Bronchial epithelial cell (primary cell): ENCODE data around the gene ETNK2. TPM values are rescaled to one million over a fixed set of nuclear protein-coding genes. Genes with fewer than 3 reads are reported as not detected.
A peak's percentile ranks its signal among the peaks of the same experiment; 100 is the strongest.

Experiments
- DNase-seq: peaks from one replicate; pipeline ENCODE4 v3.0.0-alpha.2; 2010; ENCODE audit warnings: low read depth
- FAIRE-seq: peaks from 2 replicates; lab custom pipeline; 2011; peaks lifted over from hg19 to GRCh38; lab: Jason Lieb, UNC
- H3K27me3 ChIP-seq: 2 replicates; pipeline ENCODE4 v1.5.1; 2011; ENCODE audit warnings: low read length; ENCODE audit not compliant: control insufficient read depth, insufficient read depth
- H3K36me3 ChIP-seq: 2 replicates; pipeline ENCODE4 v1.5.1; 2011; ENCODE audit warnings: low read length; ENCODE audit not compliant: control insufficient read depth, insufficient read depth
- H3K4me3 ChIP-seq: 2 replicates; pipeline ENCODE4 v1.5.1; 2011; ENCODE audit warnings: mild to moderate bottlenecking, low read depth, low read length, control low read depth
- total RNA-seq: library from RNA; depleted of rRNA; stranded (reverse); fragments of >200 nt; gene quantifications from 2 replicates; pipeline ENCODE4 v1.2.1, GENCODE V29; 2014
- TF ChIP-seq, protein P1 (sequence below): IDR thresholded peaks from 2 replicates; pipeline ENCODE4 v1.5.1; 2011; ENCODE audit warnings: mild to moderate bottlenecking, moderate library complexity, low read length, control low read depth, inconsistent platforms; ENCODE audit not compliant: insufficient read depth, severe bottlenecking

The ETNK2 gene
- total RNA-seq, 1 donor from 2014 or later, result 58.7 TPM

GRCh38 chr1:204115116-204115515 lies 36.7 kb downstream of the ETNK2 start:
- TF ChIP-seq, protein P1, sequence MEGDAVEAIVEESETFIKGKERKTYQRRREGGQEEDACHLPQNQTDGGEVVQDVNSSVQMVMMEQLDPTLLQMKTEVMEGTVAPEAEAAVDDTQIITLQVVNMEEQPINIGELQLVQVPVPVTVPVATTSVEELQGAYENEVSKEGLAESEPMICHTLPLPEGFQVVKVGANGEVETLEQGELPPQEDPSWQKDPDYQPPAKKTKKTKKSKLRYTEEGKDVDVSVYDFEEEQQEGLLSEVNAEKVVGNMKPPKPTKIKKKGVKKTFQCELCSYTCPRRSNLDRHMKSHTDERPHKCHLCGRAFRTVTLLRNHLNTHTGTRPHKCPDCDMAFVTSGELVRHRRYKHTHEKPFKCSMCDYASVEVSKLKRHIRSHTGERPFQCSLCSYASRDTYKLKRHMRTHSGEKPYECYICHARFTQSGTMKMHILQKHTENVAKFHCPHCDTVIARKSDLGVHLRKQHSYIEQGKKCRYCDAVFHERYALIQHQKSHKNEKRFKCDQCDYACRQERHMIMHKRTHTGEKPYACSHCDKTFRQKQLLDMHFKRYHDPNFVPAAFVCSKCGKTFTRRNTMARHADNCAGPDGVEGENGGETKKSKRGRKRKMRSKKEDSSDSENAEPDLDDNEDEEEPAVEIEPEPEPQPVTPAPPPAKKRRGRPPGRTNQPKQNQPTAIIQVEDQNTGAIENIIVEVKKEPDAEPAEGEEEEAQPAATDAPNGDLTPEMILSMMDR, result no peak
- Histone ChIP-seq H3K4me3 (no peak overlapping the region), H3K36me3 (peaks cover 13% of the 10 kb centered on the region), H3K27me3 (no peaks in the 10 kb centered on the region)
- FAIRE-seq (no peak), DNase-seq (no peak)

GRCh38 chr1:204114606-204115005 lies 37.2 kb downstream of the ETNK2 start:
- FAIRE-seq (no peak), DNase-seq (no peak)
- peaks cover 13% of the 10 kb centered on the region for H3K36me3 ChIP-seq
- H3K4me3 ChIP-seq, result no peak overlapping the region
- H3K27me3 ChIP-seq, result no peaks in the 10 kb centered on the region
- TF ChIP-seq, protein P1, result no peak

DNA sequence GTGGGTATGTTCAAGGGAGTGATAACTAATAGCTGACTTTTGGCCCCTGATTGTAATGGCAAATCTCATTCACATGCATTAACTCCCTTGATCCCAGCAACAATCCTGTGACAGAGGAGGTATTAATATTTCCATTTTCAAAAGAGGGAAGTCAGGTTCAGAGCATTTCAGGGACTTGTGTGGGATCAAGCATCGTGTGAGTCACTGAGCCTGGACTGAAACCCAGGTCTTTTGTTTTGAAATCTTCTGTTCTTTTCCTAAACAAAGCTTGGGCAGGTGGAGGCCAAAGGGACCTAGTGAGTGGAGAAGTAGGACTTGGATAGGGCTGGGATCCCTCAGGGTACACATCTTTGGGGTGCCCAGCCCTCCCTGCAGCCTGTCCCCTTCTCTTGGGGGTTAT lies 37.9 kb downstream of the ETNK2 start:
- Histone ChIP-seq H3K4me3 (no peak overlapping the region), H3K27me3 (no peaks in the 10 kb centered on the region), H3K36me3 (peaks cover 12% of the 10 kb centered on the region)
- peak; percentile 20 for DNase-seq
- no peak for FAIRE-seq
- TF ChIP-seq, protein P1, result no peak

GRCh38 chr1:204112876-204113730 lies 38.7 kb downstream of the ETNK2 start:
- peaks cover 12% of the 10 kb centered on the region for H3K36me3 ChIP-seq

DNA sequence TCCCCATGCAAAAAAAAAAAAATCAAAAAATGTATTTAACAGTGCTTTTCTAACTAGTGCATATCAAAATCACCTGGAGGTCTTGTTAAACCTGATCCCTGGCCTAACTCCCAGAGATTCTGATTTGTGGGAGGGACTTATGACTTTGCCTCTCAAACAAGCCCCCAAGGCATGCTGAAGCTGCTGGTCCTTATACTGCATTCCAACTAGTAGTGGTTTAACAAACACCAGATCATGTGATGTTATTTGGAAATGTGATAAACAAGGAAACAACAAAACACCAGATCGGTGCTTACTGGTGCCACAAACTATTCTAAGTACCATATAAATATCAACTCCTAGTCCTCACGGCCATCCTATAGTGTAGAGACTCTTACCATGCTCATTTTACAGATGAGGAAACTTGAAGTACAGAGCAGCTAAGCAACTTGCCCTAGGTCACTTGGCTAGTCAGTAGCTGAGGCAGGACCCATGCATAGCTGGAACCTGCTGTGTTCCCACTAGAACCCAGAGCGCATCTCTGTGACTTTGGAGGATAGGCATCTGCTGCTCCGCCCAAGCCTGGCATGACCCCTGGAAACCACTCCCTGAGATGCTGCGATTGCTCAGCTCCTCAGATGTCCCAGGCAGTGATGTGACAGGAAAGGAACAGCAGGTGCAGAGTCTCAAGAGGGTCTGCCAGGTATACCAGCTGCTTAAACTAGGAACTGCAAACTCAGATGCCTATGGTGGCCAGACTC lies 40.8 kb downstream of the ETNK2 start:
- Histone ChIP-seq H3K27me3 (no peaks in the 10 kb centered on the region), H3K36me3 (peaks cover 2% of the 10 kb centered on the region), H3K4me3 (no peak overlapping the region)
- TF ChIP-seq, protein P1, result no peak
- FAIRE-seq, result no peak
- no peak for DNase-seq

More at GRCh38 chr1:204112876-204113730, 38.7 kb downstream of the ETNK2 start:
- TF ChIP-seq, protein P1, result no peak
- H3K27me3 ChIP-seq, result no peaks in the 10 kb centered on the region
- FAIRE-seq (no peak), DNase-seq (no peak)
- H3K4me3 ChIP-seq, result no peak overlapping the region
